H1 (cell line): ENCODE results near the gene EHBP1. TPM values are rescaled to one million over a fixed set of nuclear protein-coding genes. Genes with fewer than 3 reads are reported as not detected.

ENCODE experiments used
- CTCF ChIA-PET: fragments of 300-600 bp; sonication (Branson Sonifier 250); formaldehyde crosslinking; loops from one replicate; lab custom pipeline; 2021; ENCODE audit not compliant: partially characterized antibody; lab: Charles Lee
- POLR2A ChIA-PET: fragments of 300-600 bp; sonication (Branson Sonifier 250); formaldehyde crosslinking; loops from one replicate; lab custom pipeline; 2021; ENCODE audit warnings: inconsistent platforms; ENCODE audit not compliant: partially characterized antibody; lab: Charles Lee
- DNase-seq, 2 experiments: peaks; one replicate each; pipeline versions ENCODE4 v3.0.0 to v3.0.0-alpha.2; 2010 to 2022; ENCODE audit warnings: low spot score in 2 of 2, low read depth in 1 of 2, mixed read lengths in 1 of 2
- FAIRE-seq: peaks from 2 replicates; lab custom pipeline; 2011; peaks lifted over from hg19 to GRCh38; lab: Jason Lieb, UNC
- H2AFZ ChIP-seq: 2 replicates; pipeline ENCODE4 v1.8.1; 2012; ENCODE audit warnings: low read length, inconsistent platforms
- H2AK5ac ChIP-seq: 2 replicates; pipeline ENCODE4 v1.6.1; 2013; ENCODE audit warnings: low read depth, low read length
- H2BK120ac ChIP-seq: replicated peaks from 2 replicates; pipeline ENCODE3; 2013; ENCODE audit warnings: low read depth, low read length, inconsistent platforms
- H2BK12ac ChIP-seq: 2 replicates; pipeline ENCODE4 v1.6.1; 2013; ENCODE audit warnings: low read depth, low read length
- H2BK15ac ChIP-seq: 2 replicates; pipeline ENCODE4 v1.6.1; 2013; ENCODE audit warnings: low read length
- H2BK20ac ChIP-seq: 2 replicates; pipeline ENCODE4 v1.6.1; 2013; ENCODE audit warnings: low read length
- H2BK5ac ChIP-seq: 2 replicates; pipeline ENCODE4 v1.6.1; 2013; ENCODE audit warnings: low read depth, low read length
- H3K14ac ChIP-seq: 2 replicates; pipeline ENCODE4 v1.6.1; 2013; ENCODE audit warnings: inconsistent platforms; ENCODE audit not compliant: insufficient read length
- H3K18ac ChIP-seq: 2 replicates; pipeline ENCODE4 v1.6.1; 2013; ENCODE audit warnings: low read length; ENCODE audit errors: extremely low read depth
- H3K23ac ChIP-seq: 2 replicates; pipeline ENCODE4 v1.6.1; 2013; ENCODE audit warnings: inconsistent platforms; ENCODE audit not compliant: insufficient read length
- H3K23me2 ChIP-seq: 2 replicates; pipeline ENCODE4 v1.6.1; 2013; ENCODE audit warnings: low read depth, low read length
- H3K27ac ChIP-seq: 2 replicates; pipeline ENCODE4 v1.6.1; 2011; ENCODE audit warnings: low read depth, low read length, inconsistent platforms
- H3K27me3 ChIP-seq, 4 experiments: replicated peaks in 1 of 4; 1 replicate in 1 of 4; 2 replicates in 3 of 4; pipeline versions ENCODE4 v1.6.1 to v1.8.1; 2011 to 2013; ENCODE audit warnings: low read length in 3 of 4, mild to moderate bottlenecking in 3 of 4, inconsistent platforms in 2 of 4, mixed read lengths in 2 of 4, moderate library complexity in 1 of 4; ENCODE audit not compliant: control insufficient read depth in 3 of 4, insufficient read depth in 3 of 4; ENCODE audit errors: extremely low read depth in 1 of 4
- H3K36me3 ChIP-seq, 4 experiments: 2 replicates each; pipeline versions ENCODE4 v1.6.1 to v1.8.1; 2011 to 2013; ENCODE audit warnings: mild to moderate bottlenecking in 4 of 4, low read length in 3 of 4, moderate library complexity in 2 of 4, control low read depth in 1 of 4, inconsistent platforms in 1 of 4; ENCODE audit not compliant: insufficient read depth in 4 of 4, control insufficient read depth in 2 of 4
- H3K4ac ChIP-seq: replicated peaks from 2 replicates; pipeline ENCODE3; 2013; ENCODE audit warnings: low read length, low read depth, mixed read lengths, inconsistent platforms; ENCODE audit not compliant: insufficient read length
- H3K4me1 ChIP-seq, 4 experiments: replicated peaks in 1 of 4; 1 replicate in 1 of 4; 2 replicates in 3 of 4; pipeline versions ENCODE4 v1.6.1 to v1.8.1; 2011 to 2013; ENCODE audit warnings: low read length in 3 of 4, inconsistent platforms in 2 of 4, mixed read lengths in 1 of 4; ENCODE audit not compliant: insufficient read depth in 4 of 4, control insufficient read depth in 3 of 4
- H3K4me2 ChIP-seq, 2 experiments: 2 replicates each; pipeline versions ENCODE4 v1.6.1 to v1.8.1; 2011 to 2013; ENCODE audit warnings: low read depth in 2 of 2, low read length in 2 of 2, control low read depth in 1 of 2, inconsistent platforms in 1 of 2, mild to moderate bottlenecking in 1 of 2; ENCODE audit not compliant: insufficient read depth in 1 of 2
- H3K4me3 ChIP-seq, 4 experiments: fragments of 200-600, 300-600 bp in 1 of 4; sonication (generic), shearing (Covaris generic), sonication (Bioruptor Twin) in 1 of 4; 2 replicates each; pipeline versions ENCODE4 v1.5.1 to v1.8.1; 2011 to 2016; ENCODE audit warnings: low read length in 4 of 4, low read depth in 3 of 4, control low read depth in 2 of 4, inconsistent platforms in 2 of 4, mild to moderate bottlenecking in 2 of 4, mixed read lengths in 1 of 4, moderate library complexity in 1 of 4; ENCODE audit not compliant: insufficient read depth in 2 of 4; ENCODE audit errors: extremely low read depth in 1 of 4
- H3K56ac ChIP-seq: replicated peaks from 2 replicates; pipeline ENCODE3; 2013; ENCODE audit warnings: low read depth, mild to moderate bottlenecking, mixed read lengths, low read length, inconsistent platforms; ENCODE audit not compliant: insufficient read length
- H3K79me1 ChIP-seq: 2 replicates; pipeline ENCODE4 v1.6.1; 2013; ENCODE audit warnings: low read depth, low read length, control low read depth
- H3K79me2 ChIP-seq, 2 experiments: 2 replicates each; pipeline versions ENCODE4 v1.6.1 to v1.8.1; 2012 to 2013; ENCODE audit warnings: low read length in 2 of 2, mild to moderate bottlenecking in 2 of 2, inconsistent platforms in 1 of 2; ENCODE audit not compliant: insufficient read depth in 2 of 2, control insufficient read depth in 1 of 2
- H3K9ac ChIP-seq, 4 experiments: replicated peaks in 1 of 4; 1 replicate in 1 of 4; 2 replicates in 3 of 4; pipeline versions ENCODE4 v1.6.1 to v1.8.1; 2011 to 2013; ENCODE audit warnings: low read depth in 3 of 4, low read length in 3 of 4, control low read depth in 2 of 4, mild to moderate bottlenecking in 2 of 4, moderate library complexity in 2 of 4, inconsistent platforms in 1 of 4; ENCODE audit errors: extremely low read depth in 1 of 4
- H3K9me3 ChIP-seq, 2 experiments: 2 replicates each; pipeline versions ENCODE4 v1.6.1 to v1.8.1; 2012 to 2013; ENCODE audit warnings: mild to moderate bottlenecking in 2 of 2, moderate library complexity in 2 of 2, control low read depth in 1 of 2, inconsistent platforms in 1 of 2, low read depth in 1 of 2, low read length in 1 of 2, mixed read lengths in 1 of 2; ENCODE audit not compliant: insufficient read depth in 2 of 2
- H4K20me1 ChIP-seq, 2 experiments: replicated peaks in 1 of 2; 2 replicates each; pipeline versions ENCODE3 to v1.8.1; 2011 to 2013; ENCODE audit warnings: inconsistent platforms in 2 of 2, low read length in 2 of 2, mild to moderate bottlenecking in 1 of 2; ENCODE audit not compliant: insufficient read depth in 2 of 2, control insufficient read depth in 1 of 2
- H4K5ac ChIP-seq: 2 replicates; pipeline ENCODE4 v1.6.1; 2013; ENCODE audit warnings: low read length, low read depth, mixed read lengths, inconsistent platforms; ENCODE audit not compliant: insufficient read length
- H4K8ac ChIP-seq: 2 replicates; pipeline ENCODE4 v1.8.0; 2013; ENCODE audit warnings: mild to moderate bottlenecking, moderate library complexity, low read length, inconsistent platforms; ENCODE audit not compliant: insufficient read depth; ENCODE audit errors: extremely low read depth
- H4K91ac ChIP-seq: replicated peaks from 2 replicates; pipeline ENCODE3; 2013; ENCODE audit warnings: low read length, mixed read lengths, inconsistent platforms; ENCODE audit not compliant: insufficient read length
- BACH1 ChIP-seq: IDR thresholded peaks from 2 replicates; pipeline ENCODE4 v1.6.1; 2012; ENCODE audit warnings: low read length, improper control_type of control experiment
- GABPA ChIP-seq: IDR thresholded peaks from 2 replicates; pipeline ENCODE4 v1.6.1; 2011; ENCODE audit warnings: mild to moderate bottlenecking, low read length, moderate library complexity, borderline replicate concordance; ENCODE audit not compliant: insufficient read depth
- JUN ChIP-seq: IDR thresholded peaks from 2 replicates; pipeline ENCODE4 v1.6.1; 2011; ENCODE audit warnings: low read depth, mild to moderate bottlenecking, improper control_type of control experiment, low read length
- KDM4A ChIP-seq: IDR thresholded peaks from one replicate; pipeline ENCODE4 v1.7.1; 2012; ENCODE audit warnings: low read depth, mild to moderate bottlenecking, moderate library complexity, low read length, inconsistent platforms; ENCODE audit not compliant: severe bottlenecking
- NRF1 ChIP-seq: IDR thresholded peaks from 2 replicates; pipeline ENCODE4 v1.6.1; 2011; ENCODE audit warnings: mild to moderate bottlenecking, low read depth, low read length, improper control_type of control experiment
- RBBP5 ChIP-seq: IDR thresholded peaks from 2 replicates; pipeline ENCODE4 v1.7.1; 2012; ENCODE audit warnings: low read depth, mild to moderate bottlenecking, inconsistent platforms, low read length, moderate library complexity, borderline replicate concordance
- RXRA ChIP-seq: IDR thresholded peaks from 2 replicates; pipeline ENCODE4 v1.6.1; 2011; ENCODE audit warnings: low read depth, mild to moderate bottlenecking, low read length, moderate library complexity; ENCODE audit not compliant: insufficient read depth
- SUZ12 ChIP-seq: fragments of 200-600 bp; sonication (generic); IDR thresholded peaks from 2 replicates; pipeline ENCODE4 v1.6.1; 2012; ENCODE audit warnings: mild to moderate bottlenecking, inconsistent platforms, low read length, moderate library complexity, mixed read lengths
- TEAD4 ChIP-seq: IDR thresholded peaks from 2 replicates; pipeline ENCODE4 v1.6.1; 2012; ENCODE audit warnings: low read depth, low read length, inconsistent platforms, mixed read lengths
- WGBS, 2 experiments: shearing (Covaris generic) in 1 of 2; methylation state at CpG; one replicate each; pipeline versions ENCODE4 v1.1.6 to v1.1.7; 2013 to 2015; ENCODE audit warnings: low lambda C conversion rate in 2 of 2, mixed read lengths in 2 of 2, inconsistent platforms in 1 of 2, low coverage in 1 of 2, missing lambda C conversion rate in 1 of 2; ENCODE audit not compliant: insufficient replicate concordance in 2 of 2, insufficient coverage in 1 of 2, insufficient read length in 1 of 2; ENCODE audit errors: extremely low coverage in 1 of 2, missing lambda C conversion rate in 1 of 2; 5-methylcytosine and 5-hydroxymethylcytosine counted together
- polyA plus RNA-seq, 7 experiments: library from polyadenylated mRNA; depleted of rRNA in 3 of 7; stranded (reverse) in 5 of 7; unstranded in 2 of 7; fragments of >200 nt in 5 of 7; fragments of 200-250 nt in 2 of 7; gene quantifications; 1 replicate in 5 of 7; 2 replicates in 1 of 7; 4 replicates in 1 of 7; pipeline versions ENCODE4 v1.2.1 to v1.2.3, GENCODE V29; 2011 to 2013; ENCODE audit warnings: missing spikeins in 2 of 7, mixed read lengths in 2 of 7
- total RNA-seq: library from RNA; stranded (reverse); fragmentation: NEBNext Ultra II Directional; extraction: Animal tissue kit (Norgen Biotek cat#: 25700); gene quantifications from 2 replicates; pipeline ENCODE4 v1.2.1, GENCODE V29; 2021
- TF ChIP-seq, protein P1 (sequence below): IDR thresholded peaks from 2 replicates; pipeline ENCODE4 v1.6.1; 2012; ENCODE audit warnings: inconsistent platforms
- TF ChIP-seq, protein P2 (sequence below), 3 experiments: IDR thresholded peaks; 1 replicate in 2 of 3; 2 replicates in 1 of 3; pipeline versions ENCODE4 v1.5.1 to v1.6.1; 2011; ENCODE audit warnings: low read length in 3 of 3, mild to moderate bottlenecking in 3 of 3, inconsistent platforms in 2 of 3, low read depth in 1 of 3, moderate library complexity in 1 of 3; ENCODE audit not compliant: insufficient read depth in 1 of 3; ENCODE audit errors: control extremely low read depth in 1 of 3

EHBP1 gene
- total and polyA plus RNA-seq, 2 of the 8 experiments (the other 6 are each of a cell fraction or from before 2014, with no cell fraction given), result 12.0 to 64.1 TPM

DNA sequence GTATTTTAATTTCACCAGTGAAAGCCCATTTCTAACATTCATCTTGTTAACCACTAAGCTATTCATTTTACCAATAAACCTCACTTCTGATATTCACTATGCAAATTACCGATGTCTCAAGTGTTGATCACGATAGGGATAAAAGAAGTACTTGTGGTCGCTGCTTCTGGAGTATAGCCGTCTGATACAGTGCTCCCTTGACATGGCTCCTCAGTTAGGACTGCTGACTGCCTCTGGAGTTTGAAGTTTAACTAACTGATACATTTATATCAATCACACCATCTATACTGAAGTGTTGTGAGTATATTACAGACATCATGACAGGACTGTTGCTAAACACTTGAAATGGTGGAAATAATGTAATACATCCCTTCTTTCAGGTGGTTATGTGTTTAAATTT, 95.6 kb downstream of the EHBP1 start:
- no peak overlapping the region for H3K27ac ChIP-seq
- CTCF ChIA-PET, result interaction anchor here (1.3 kb wide), 1 partner anchor 94 kb away, joined by 3 read pairs; no protein-coding TSS in a partner anchor
- H3K4ac ChIP-seq, result no peak overlapping the region
- no peaks in the 10 kb centered on the region for H3K9me3 ChIP-seq
- H2BK5ac ChIP-seq, result no peak overlapping the region
- H4K91ac ChIP-seq, result no peak overlapping the region
- no peak overlapping the region for H3K14ac ChIP-seq
- no peaks in the 10 kb centered on the region for H3K4me1 ChIP-seq
- H2AK5ac ChIP-seq, result no peak overlapping the region
- H3K79me2 ChIP-seq, result no peaks in the 10 kb centered on the region
- no peak overlapping the region for H4K5ac ChIP-seq
- no peak overlapping the region for H3K56ac ChIP-seq
- no peak overlapping the region for H2BK120ac ChIP-seq
- H3K79me1 ChIP-seq, result no peaks in the 10 kb centered on the region
- H4K8ac ChIP-seq, result no peak overlapping the region
- WGBS, 2 experiments, result 77% methylated on average over 4 of the region's 4 CpGs; no CpG with 5 or more reads in 1 of the 2 experiments
- H3K18ac ChIP-seq, result no peak overlapping the region
- H3K23ac ChIP-seq, result no peak overlapping the region
- FAIRE-seq, result no peak
- H3K23me2 ChIP-seq, result no peaks in the 10 kb centered on the region
- H3K4me2 ChIP-seq, result no peak overlapping the region
- H2AFZ ChIP-seq, result no peak overlapping the region
- H3K27me3 ChIP-seq, result no peaks in the 10 kb centered on the region
- POLR2A ChIA-PET, result no interaction called here
- no peak overlapping the region for H2BK20ac ChIP-seq
- H3K9ac ChIP-seq, result no peak overlapping the region
- peaks cover 0 to 1% of the 10 kb centered on the region in 2 experiments for H4K20me1 ChIP-seq
- no peaks in the 10 kb centered on the region for H3K36me3 ChIP-seq
- no peak overlapping the region for H2BK12ac ChIP-seq
- no peak for DNase-seq
- no peak overlapping the region for H3K4me3 ChIP-seq
- H2BK15ac ChIP-seq, result no peak overlapping the region
- TF ChIP-seq JUN (no peak), TEAD4 (no peak), RBBP5 (no peak), NRF1 (no peak), SUZ12 (no peak), KDM4A (no peak), BACH1 (no peak), RXRA (no peak), GABPA (no peak)
- TF ChIP-seq, protein P1, sequence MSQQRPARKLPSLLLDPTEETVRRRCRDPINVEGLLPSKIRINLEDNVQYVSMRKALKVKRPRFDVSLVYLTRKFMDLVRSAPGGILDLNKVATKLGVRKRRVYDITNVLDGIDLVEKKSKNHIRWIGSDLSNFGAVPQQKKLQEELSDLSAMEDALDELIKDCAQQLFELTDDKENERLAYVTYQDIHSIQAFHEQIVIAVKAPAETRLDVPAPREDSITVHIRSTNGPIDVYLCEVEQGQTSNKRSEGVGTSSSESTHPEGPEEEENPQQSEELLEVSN, result no peak
- TF ChIP-seq, protein P2, sequence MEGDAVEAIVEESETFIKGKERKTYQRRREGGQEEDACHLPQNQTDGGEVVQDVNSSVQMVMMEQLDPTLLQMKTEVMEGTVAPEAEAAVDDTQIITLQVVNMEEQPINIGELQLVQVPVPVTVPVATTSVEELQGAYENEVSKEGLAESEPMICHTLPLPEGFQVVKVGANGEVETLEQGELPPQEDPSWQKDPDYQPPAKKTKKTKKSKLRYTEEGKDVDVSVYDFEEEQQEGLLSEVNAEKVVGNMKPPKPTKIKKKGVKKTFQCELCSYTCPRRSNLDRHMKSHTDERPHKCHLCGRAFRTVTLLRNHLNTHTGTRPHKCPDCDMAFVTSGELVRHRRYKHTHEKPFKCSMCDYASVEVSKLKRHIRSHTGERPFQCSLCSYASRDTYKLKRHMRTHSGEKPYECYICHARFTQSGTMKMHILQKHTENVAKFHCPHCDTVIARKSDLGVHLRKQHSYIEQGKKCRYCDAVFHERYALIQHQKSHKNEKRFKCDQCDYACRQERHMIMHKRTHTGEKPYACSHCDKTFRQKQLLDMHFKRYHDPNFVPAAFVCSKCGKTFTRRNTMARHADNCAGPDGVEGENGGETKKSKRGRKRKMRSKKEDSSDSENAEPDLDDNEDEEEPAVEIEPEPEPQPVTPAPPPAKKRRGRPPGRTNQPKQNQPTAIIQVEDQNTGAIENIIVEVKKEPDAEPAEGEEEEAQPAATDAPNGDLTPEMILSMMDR (IDR thresholded peaks at IDR 0.05; ENCODE audit: control extremely low read depth in 1 of 3, insufficient read depth in 1 of 3, low read depth in 1 of 3, low read length in 3 of 3), result no peak
